Stimulated activated naive CD8-positive, alpha-beta T cell treated with anti-CD3 and anti-CD28 coated beads, Interleukin-15, amount 100 ng/mL, for 72 hours (primary cell): ENCODE data around the gene ATP2B3.

ENCODE experiments used
- ATAC-seq: fragments of 150-1000 bp; cut with Tn5 transposase; 2 replicates; pipeline ENCODE4 v1.10.0; 2021; ENCODE audit warnings: mild to moderate bottlenecking, moderate library complexity
- DNase-seq, 2 donors: peaks; one replicate each; pipeline ENCODE4 v3.0.0; 2021 to 2022
- H3K27ac Mint-ChIP-seq, 2 donors: one replicate each; pipeline ENCODE4 v1.8.0; 2022; ENCODE audit warnings: mild to moderate bottlenecking in 2 of 2, mixed read lengths in 2 of 2, moderate library complexity in 2 of 2
- H3K27me3 Mint-ChIP-seq: one replicate; pipeline ENCODE4 v1.8.0; 2022; ENCODE audit warnings: mixed read lengths
- H3K4me1 Mint-ChIP-seq: one replicate; pipeline ENCODE4 v1.8.0; 2022; ENCODE audit warnings: mild to moderate bottlenecking, mixed read lengths
- H3K4me3 Mint-ChIP-seq, 2 donors: one replicate each; pipeline ENCODE4 v1.8.0; 2022; ENCODE audit warnings: mild to moderate bottlenecking in 2 of 2, mixed read lengths in 2 of 2, moderate library complexity in 1 of 2
- H3K9me3 Mint-ChIP-seq, 2 donors: one replicate each; pipeline ENCODE4 v1.8.0; 2022; ENCODE audit warnings: mixed read lengths in 2 of 2

Gene ATP2B3

GRCh38 chrX:153512501-153512893 is 4.9 kb upstream of the ATP2B3 start:
- H3K27me3 Mint-ChIP-seq = peaks cover 15% of the 10 kb centered on the region
- peaks cover 5% of the 10 kb centered on the region for H3K4me1 Mint-ChIP-seq
- no peak overlapping the region for H3K4me3 Mint-ChIP-seq
- no peaks in the 10 kb centered on the region for H3K9me3 Mint-ChIP-seq
- DNase-seq = no peak
- no peak for ATAC-seq
- no peak overlapping the region for H3K27ac Mint-ChIP-seq

DNA sequence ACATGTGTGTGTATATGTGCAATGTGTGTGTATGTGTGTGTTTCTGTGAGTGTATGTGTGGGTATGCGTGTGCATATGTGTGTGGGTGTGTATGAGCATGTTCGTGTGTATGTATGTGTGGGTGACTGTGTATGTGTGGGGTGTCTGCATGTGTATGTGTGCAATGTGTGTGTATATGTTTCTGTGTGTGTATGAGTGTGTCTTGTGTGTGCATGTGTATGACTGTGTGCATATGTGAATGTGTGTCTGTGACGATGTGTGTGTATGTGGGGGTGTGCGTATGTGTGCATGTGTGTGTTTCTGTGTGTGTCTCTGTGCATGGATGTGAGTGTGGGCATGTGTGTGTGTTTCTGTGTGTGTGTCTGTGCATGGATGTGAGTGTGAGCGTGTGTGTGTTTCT is 4.2 kb upstream of the ATP2B3 start:
- H3K27ac Mint-ChIP-seq = no peak overlapping the region
- no peak overlapping the region for H3K4me3 Mint-ChIP-seq
- no peak for ATAC-seq
- H3K4me1 Mint-ChIP-seq = peaks cover 2% of the 10 kb centered on the region
- H3K27me3 Mint-ChIP-seq = peaks cover 19% of the 10 kb centered on the region
- DNase-seq = no peak
- H3K9me3 Mint-ChIP-seq = no peaks in the 10 kb centered on the region

DNA sequence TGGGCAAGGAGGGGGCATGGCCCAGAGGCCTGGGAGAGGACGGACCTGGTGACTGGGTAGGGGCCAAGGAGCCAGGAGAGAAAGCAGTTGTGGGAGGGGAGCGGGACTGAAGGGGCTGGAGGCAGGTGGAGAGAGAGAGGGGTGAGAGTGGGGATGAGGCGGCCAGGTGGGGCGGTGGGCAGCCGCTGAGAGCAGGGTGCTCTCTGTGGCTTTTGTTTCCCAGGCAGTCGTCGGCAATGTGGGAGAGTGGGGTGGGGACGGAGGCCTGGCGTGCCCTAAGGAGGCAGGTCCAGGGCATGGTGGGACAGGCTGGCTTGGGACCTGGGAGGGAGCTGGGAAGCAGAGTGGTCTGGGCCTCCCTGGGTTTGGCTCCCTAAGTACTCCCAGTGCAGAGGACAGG is 3.2 kb upstream of the ATP2B3 start:
- DNase-seq = no peak
- Mint-ChIP-seq H3K9me3 (no peaks in the 10 kb centered on the region), H3K27me3 (peaks cover 29% of the 10 kb centered on the region), H3K27ac (no peak overlapping the region), H3K4me3 (no peak overlapping the region), H3K4me1 (peaks cover 5% of the 10 kb centered on the region)
- ATAC-seq = no peak

GRCh38 chrX:153515435-153515834 is 2.0 kb upstream of the ATP2B3 start:
- H3K27ac Mint-ChIP-seq = no peak overlapping the region
- DNase-seq (no peak), ATAC-seq (no peak)
- H3K9me3 Mint-ChIP-seq = no peaks in the 10 kb centered on the region
- H3K4me3 Mint-ChIP-seq = no peak overlapping the region
- peaks cover 5% of the 10 kb centered on the region for H3K4me1 Mint-ChIP-seq
- H3K27me3 Mint-ChIP-seq = peaks cover 32% of the 10 kb centered on the region

DNA sequence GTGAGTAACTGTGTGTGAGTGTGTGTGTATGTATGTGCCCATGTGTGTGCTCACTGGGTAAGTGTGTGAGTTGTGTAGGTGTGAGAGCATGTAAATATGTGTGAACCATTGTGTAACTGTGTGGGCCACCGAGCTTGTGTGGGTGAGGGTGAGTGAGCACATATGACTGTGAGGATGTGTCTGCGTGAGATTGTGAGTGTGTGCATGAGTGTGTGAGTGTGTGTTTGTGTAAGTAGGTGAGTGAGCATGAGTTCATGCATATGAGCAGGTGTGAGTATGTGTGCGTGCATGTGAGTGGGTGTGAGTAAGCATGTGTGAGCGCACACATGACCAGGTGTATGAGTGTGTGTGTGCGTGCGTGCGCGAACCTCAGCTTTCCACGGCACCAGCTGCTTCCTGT is 1.4 kb upstream of the ATP2B3 start:
- H3K9me3 Mint-ChIP-seq = no peaks in the 10 kb centered on the region
- H3K27ac Mint-ChIP-seq = no peak overlapping the region
- no peak for ATAC-seq
- no peak for DNase-seq
- no peak overlapping the region for H3K4me3 Mint-ChIP-seq
- peaks cover 36% of the 10 kb centered on the region for H3K27me3 Mint-ChIP-seq
- H3K4me1 Mint-ChIP-seq = peaks cover 5% of the 10 kb centered on the region

- ATAC-seq = no peak
Observed at GRCh38 chrX:153517946-153518834, 748 bp downstream of the ATP2B3 start.

GRCh38 chrX:153519569-153520286 is 2.3 kb downstream of the ATP2B3 start:
- H3K27me3 Mint-ChIP-seq = peaks cover 49% of the 10 kb centered on the region
- no peak overlapping the region for H3K4me3 Mint-ChIP-seq
- peaks cover 11% of the 10 kb centered on the region for H3K4me1 Mint-ChIP-seq
- H3K27ac Mint-ChIP-seq = no peak overlapping the region
- H3K9me3 Mint-ChIP-seq = no peaks in the 10 kb centered on the region
- DNase-seq (no peak), ATAC-seq (no peak)

More at GRCh38 chrX:153517946-153518834, 748 bp downstream of the ATP2B3 start:
- Mint-ChIP-seq H3K27ac (no peak overlapping the region), H3K9me3 (no peaks in the 10 kb centered on the region), H3K4me1 (peaks cover 11% of the 10 kb centered on the region), H3K4me3 (peak overlapping the region; percentile 21 to 29), H3K27me3 (peaks cover 49% of the 10 kb centered on the region)
- no peak for DNase-seq

- no peak overlapping the region for H3K27ac Mint-ChIP-seq
- H3K9me3 Mint-ChIP-seq = no peaks in the 10 kb centered on the region
- no peak for DNase-seq
- peaks cover 11% of the 10 kb centered on the region for H3K4me1 Mint-ChIP-seq
- no peak for ATAC-seq
- no peak overlapping the region for H3K4me3 Mint-ChIP-seq
- peaks cover 49% of the 10 kb centered on the region for H3K27me3 Mint-ChIP-seq
Observed at GRCh38 chrX:153520287-153520917, 3.0 kb downstream of the ATP2B3 start.

- Mint-ChIP-seq H3K4me1 (peaks cover 11% of the 10 kb centered on the region), H3K27ac (no peak overlapping the region), H3K4me3 (no peak overlapping the region), H3K9me3 (no peaks in the 10 kb centered on the region), H3K27me3 (peaks cover 43% of the 10 kb centered on the region)
- DNase-seq = no peak
- no peak for ATAC-seq
Observed at GRCh38 chrX:153521034-153521433, 3.6 kb downstream of the ATP2B3 start.

GRCh38 chrX:153522259-153522658 is 4.8 kb downstream of the ATP2B3 start:
- Mint-ChIP-seq H3K4me3 (no peak overlapping the region), H3K4me1 (peaks cover 11% of the 10 kb centered on the region), H3K27ac (no peak overlapping the region), H3K27me3 (peaks cover 34% of the 10 kb centered on the region), H3K9me3 (no peaks in the 10 kb centered on the region)
- DNase-seq (no peak), ATAC-seq (no peak)

GRCh38 chrX:153523269-153523668 is 5.8 kb downstream of the ATP2B3 start:
- no peak overlapping the region for H3K4me3 Mint-ChIP-seq

GRCh38 chrX:153524234-153524633 is 6.8 kb downstream of the ATP2B3 start:
- DNase-seq = no peak
- no peak overlapping the region for H3K27ac Mint-ChIP-seq

More at GRCh38 chrX:153523269-153523668, 5.8 kb downstream of the ATP2B3 start:
- ATAC-seq = no peak
- Mint-ChIP-seq H3K27ac (no peak overlapping the region), H3K4me1 (peaks cover 9% of the 10 kb centered on the region), H3K9me3 (no peaks in the 10 kb centered on the region), H3K27me3 (peaks cover 30% of the 10 kb centered on the region)
- DNase-seq = no peak

GRCh38 chrX:153525451-153525850 is 8.0 kb downstream of the ATP2B3 start:
- Mint-ChIP-seq H3K27ac (no peak overlapping the region), H3K27me3 (peaks cover 17% of the 10 kb centered on the region), H3K9me3 (no peaks in the 10 kb centered on the region), H3K4me1 (peaks cover 6% of the 10 kb centered on the region), H3K4me3 (no peak overlapping the region)
- ATAC-seq (no peak), DNase-seq (no peak)

More at GRCh38 chrX:153524234-153524633, 6.8 kb downstream of the ATP2B3 start:
- Mint-ChIP-seq H3K4me1 (peaks cover 6% of the 10 kb centered on the region), H3K4me3 (no peak overlapping the region), H3K27me3 (peaks cover 20% of the 10 kb centered on the region), H3K9me3 (no peaks in the 10 kb centered on the region)
- no peak for ATAC-seq

DNA sequence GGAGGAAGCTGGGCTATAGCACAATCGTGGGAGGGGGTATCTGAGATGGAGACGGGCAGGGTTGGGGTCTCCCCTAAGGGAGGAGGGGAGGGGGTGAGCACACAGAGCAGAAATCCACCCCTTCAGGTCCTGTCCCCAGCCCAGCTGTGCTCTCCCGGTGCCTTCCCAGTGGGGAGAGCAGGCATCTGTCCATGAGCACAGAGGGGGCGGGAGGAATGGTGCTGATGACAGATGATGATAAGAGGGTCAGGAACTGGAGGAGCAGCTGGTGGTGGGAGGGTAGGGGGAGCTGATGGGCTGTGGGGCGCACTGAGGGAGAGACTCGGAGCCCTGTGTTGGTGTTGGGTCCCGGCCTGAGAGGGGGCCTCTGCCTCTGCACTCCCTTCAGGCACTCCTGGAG is 8.6 kb downstream of the ATP2B3 start:
- peaks cover 13% of the 10 kb centered on the region for H3K27me3 Mint-ChIP-seq
- H3K27ac Mint-ChIP-seq = peak overlapping the region in 1 of 2 donors; percentile 61
- H3K9me3 Mint-ChIP-seq = no peaks in the 10 kb centered on the region
- peaks cover 6% of the 10 kb centered on the region for H3K4me1 Mint-ChIP-seq
- DNase-seq (no peak), ATAC-seq (no peak)
- H3K4me3 Mint-ChIP-seq = no peak overlapping the region

DNA sequence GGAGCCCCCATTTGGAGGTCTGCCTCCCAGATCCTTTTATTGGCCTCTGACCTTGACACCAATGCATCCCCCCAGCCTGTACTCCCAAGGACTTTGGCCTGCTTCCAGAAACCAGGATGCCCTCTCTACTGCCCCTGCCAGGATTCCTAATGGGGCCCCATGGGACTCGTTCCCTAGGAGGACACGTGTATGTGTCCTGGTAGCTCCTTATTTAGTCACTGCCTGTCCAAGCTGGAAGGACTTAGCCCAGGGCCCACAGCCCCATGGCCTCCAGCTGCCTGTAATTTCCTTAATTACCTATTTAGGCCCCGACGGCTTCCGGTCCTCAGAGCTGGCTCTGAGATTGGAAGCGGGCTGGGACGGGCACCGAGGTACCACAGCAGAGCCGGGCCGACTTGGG is 9.4 kb downstream of the ATP2B3 start:
- Mint-ChIP-seq H3K9me3 (no peaks in the 10 kb centered on the region), H3K4me1 (peaks cover 3% of the 10 kb centered on the region), H3K4me3 (no peak overlapping the region), H3K27ac (peak overlapping the region in 1 of 2 donors; percentile 48), H3K27me3 (peaks cover 5% of the 10 kb centered on the region)
- ATAC-seq (no peak), DNase-seq (no peak)

- H3K9me3 Mint-ChIP-seq = no peaks in the 10 kb centered on the region
- ATAC-seq (no peak), DNase-seq (no peak)
- no peak overlapping the region for H3K27ac Mint-ChIP-seq
- H3K27me3 Mint-ChIP-seq = peaks cover 1% of the 10 kb centered on the region
- H3K4me3 Mint-ChIP-seq = no peak overlapping the region
- H3K4me1 Mint-ChIP-seq = no peaks in the 10 kb centered on the region
Observed at GRCh38 chrX:153527208-153527607, 9.8 kb downstream of the ATP2B3 start.
